G401 (cell line): ENCODE measurements around the gene CTSF. TPM values are rescaled to one million over a fixed set of nuclear protein-coding genes. Genes with fewer than 3 reads are reported as not detected.
"Not testable (repeated sequence)": the region's sequence is repeated elsewhere in the genome, so short reads cannot be mapped to it uniquely, and the experiment has no call there.

Experiments used
- DNase-seq: peaks from one replicate; pipeline ENCODE4 v3.0.0-alpha.2; 2015; ENCODE audit warnings: low spot score
- in situ Hi-C: cut with HindIII; loops from 2 replicates; pipeline ENCODE4 v1.10.0; 2016; ENCODE audit warnings: low sequenced_read_pairs, mixed read lengths
- total RNA-seq: library from RNA; depleted of rRNA; stranded (reverse); fragments of >200 nt; shearing (Covaris generic); gene quantifications from 2 replicates; pipeline ENCODE4 v1.2.3, GENCODE V29; 2014; rRNA removed

The CTSF gene
- total RNA-seq = 518 and 594 TPM in 2 replicates

GRCh38 chr11:66568124-66568916, at the start of gene CTSF:
TSS of gene CTSF (minus strand) at chr11:66568606. CDS start at chr11:66568486, 120 bp downstream.
- in situ Hi-C loops = no loop called here

GRCh38 chr11:66617155-66617834, 48.9 kb upstream of the CTSF start:
- in situ Hi-C loops = no loop called here
- DNase-seq = no peak

More at GRCh38 chr11:66568124-66568916, at the start of gene CTSF:
- DNase-seq = peak; percentile 93

GRCh38 chr11:66616379-66617154, 48.2 kb upstream of the CTSF start, which contains the start of gene RBM14:
TSS of gene RBM14 (plus strand) at chr11:66616630. CDS start at chr11:66616721, 91 bp downstream.
- peak; percentile 99 for DNase-seq
- in situ Hi-C loops = no loop called here

- DNase-seq = no peak
- in situ Hi-C loops = no loop called here
Measured at GRCh38 chr11:66614073-66614472, 45.7 kb upstream of the CTSF start.

- no peak for DNase-seq
- in situ Hi-C loops = no loop called here
Measured at GRCh38 chr11:66612458-66612857, 44.1 kb upstream of the CTSF start.

GRCh38 chr11:66609721-66610617, 41.6 kb upstream of the CTSF start:
- in situ Hi-C loops = no loop called here
- DNase-seq = no peak

GRCh38 chr11:66607126-66607834, 38.9 kb upstream of the CTSF start:
- in situ Hi-C loops = no loop called here
- peak; percentile 66 for DNase-seq

- in situ Hi-C loops = not testable (repeated sequence)
Measured at GRCh38 chr11:66606608-66607007, 38.2 kb upstream of the CTSF start.

GRCh38 chr11:66604155-66604554, 35.7 kb upstream of the CTSF start:
- in situ Hi-C loops = no loop called here

More at GRCh38 chr11:66606608-66607007, 38.2 kb upstream of the CTSF start:
- DNase-seq = not testable (repeated sequence)

GRCh38 chr11:66603072-66603471, 34.7 kb upstream of the CTSF start:
- in situ Hi-C loops = no loop called here
- DNase-seq = no peak

More at GRCh38 chr11:66604155-66604554, 35.7 kb upstream of the CTSF start:
- DNase-seq = no peak

- no peak for DNase-seq
- in situ Hi-C loops = no loop called here
Measured at GRCh38 chr11:66600631-66601233, 32.3 kb upstream of the CTSF start.

GRCh38 chr11:66600219-66600618, 31.8 kb upstream of the CTSF start:
- in situ Hi-C loops = no loop called here
- no peak for DNase-seq

GRCh38 chr11:66598993-66599392, 30.6 kb upstream of the CTSF start:
- in situ Hi-C loops = no loop called here

GRCh38 chr11:66595245-66595904, 27.0 kb upstream of the CTSF start:
- in situ Hi-C loops = no loop called here
- DNase-seq = no peak

More at GRCh38 chr11:66598993-66599392, 30.6 kb upstream of the CTSF start:
- DNase-seq = peak; percentile 65

GRCh38 chr11:66593650-66594049, 25.2 kb upstream of the CTSF start:
- in situ Hi-C loops = no loop called here
- no peak for DNase-seq

GRCh38 chr11:66593303-66593635, 24.9 kb upstream of the CTSF start:
- in situ Hi-C loops = no loop called here
- no peak for DNase-seq
